ENCODE measurements around the gene SLC31A1.

DNA sequence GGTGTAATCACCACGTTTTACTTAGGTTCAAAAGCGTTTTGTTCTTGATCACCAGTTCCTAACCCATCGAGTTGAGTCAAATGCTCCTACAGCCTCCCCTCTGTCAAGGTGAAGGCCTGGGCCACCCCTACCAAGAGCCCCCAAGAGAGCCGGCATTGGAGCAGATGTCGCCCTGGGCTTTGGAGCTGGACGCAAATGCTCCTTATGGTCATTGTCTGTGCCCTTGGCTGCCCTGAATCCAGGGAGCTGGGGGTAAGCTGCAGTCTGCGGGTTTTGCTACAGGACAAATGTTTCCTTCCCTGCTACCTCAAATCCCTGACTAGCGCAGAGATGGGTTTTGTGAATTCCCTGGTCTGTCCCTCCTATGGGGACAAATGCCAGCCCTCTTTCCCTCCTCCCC is 77.0 kb downstream of the SLC31A1 start:
- TF ChIP-seq, protein P1, sequence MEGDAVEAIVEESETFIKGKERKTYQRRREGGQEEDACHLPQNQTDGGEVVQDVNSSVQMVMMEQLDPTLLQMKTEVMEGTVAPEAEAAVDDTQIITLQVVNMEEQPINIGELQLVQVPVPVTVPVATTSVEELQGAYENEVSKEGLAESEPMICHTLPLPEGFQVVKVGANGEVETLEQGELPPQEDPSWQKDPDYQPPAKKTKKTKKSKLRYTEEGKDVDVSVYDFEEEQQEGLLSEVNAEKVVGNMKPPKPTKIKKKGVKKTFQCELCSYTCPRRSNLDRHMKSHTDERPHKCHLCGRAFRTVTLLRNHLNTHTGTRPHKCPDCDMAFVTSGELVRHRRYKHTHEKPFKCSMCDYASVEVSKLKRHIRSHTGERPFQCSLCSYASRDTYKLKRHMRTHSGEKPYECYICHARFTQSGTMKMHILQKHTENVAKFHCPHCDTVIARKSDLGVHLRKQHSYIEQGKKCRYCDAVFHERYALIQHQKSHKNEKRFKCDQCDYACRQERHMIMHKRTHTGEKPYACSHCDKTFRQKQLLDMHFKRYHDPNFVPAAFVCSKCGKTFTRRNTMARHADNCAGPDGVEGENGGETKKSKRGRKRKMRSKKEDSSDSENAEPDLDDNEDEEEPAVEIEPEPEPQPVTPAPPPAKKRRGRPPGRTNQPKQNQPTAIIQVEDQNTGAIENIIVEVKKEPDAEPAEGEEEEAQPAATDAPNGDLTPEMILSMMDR (IDR thresholded peaks at IDR 0.05; ENCODE audit: low read depth, low read length, poor library complexity, severe bottlenecking) = no peak
- no peak for TF ChIP-seq EZH2phosphoT487 (IDR thresholded peaks at IDR 0.05; ENCODE audit: borderline replicate concordance, low read length)

Data from DOHH2 (cell line).